ENCODE results near the gene ADGRL3.

The ADGRL3 gene

DNA sequence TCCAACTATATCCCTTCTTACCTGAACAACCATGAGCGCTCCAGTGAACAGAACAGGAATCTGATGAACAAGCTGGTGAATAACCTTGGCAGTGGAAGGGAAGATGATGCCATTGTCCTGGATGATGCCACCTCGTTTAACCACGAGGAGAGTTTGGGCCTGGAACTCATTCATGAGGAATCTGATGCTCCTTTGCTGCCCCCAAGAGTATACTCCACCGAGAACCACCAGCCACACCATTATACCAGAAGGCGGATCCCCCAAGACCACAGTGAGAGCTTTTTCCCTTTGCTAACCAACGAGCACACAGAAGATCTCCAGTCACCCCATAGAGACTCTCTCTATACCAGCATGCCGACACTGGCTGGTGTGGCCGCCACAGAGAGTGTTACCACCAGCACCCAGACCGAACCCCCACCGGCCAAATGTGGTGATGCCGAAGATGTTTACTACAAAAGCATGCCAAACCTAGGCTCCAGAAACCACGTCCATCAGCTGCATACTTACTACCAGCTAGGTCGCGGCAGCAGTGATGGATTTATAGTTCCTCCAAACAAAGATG, 870.2 kb downstream of the ADGRL3 start:
- TF ChIP-seq, protein P1, sequence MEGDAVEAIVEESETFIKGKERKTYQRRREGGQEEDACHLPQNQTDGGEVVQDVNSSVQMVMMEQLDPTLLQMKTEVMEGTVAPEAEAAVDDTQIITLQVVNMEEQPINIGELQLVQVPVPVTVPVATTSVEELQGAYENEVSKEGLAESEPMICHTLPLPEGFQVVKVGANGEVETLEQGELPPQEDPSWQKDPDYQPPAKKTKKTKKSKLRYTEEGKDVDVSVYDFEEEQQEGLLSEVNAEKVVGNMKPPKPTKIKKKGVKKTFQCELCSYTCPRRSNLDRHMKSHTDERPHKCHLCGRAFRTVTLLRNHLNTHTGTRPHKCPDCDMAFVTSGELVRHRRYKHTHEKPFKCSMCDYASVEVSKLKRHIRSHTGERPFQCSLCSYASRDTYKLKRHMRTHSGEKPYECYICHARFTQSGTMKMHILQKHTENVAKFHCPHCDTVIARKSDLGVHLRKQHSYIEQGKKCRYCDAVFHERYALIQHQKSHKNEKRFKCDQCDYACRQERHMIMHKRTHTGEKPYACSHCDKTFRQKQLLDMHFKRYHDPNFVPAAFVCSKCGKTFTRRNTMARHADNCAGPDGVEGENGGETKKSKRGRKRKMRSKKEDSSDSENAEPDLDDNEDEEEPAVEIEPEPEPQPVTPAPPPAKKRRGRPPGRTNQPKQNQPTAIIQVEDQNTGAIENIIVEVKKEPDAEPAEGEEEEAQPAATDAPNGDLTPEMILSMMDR (IDR thresholded peaks at IDR 0.05; ENCODE audit: borderline replicate concordance, control extremely low read depth, extremely low read depth, insufficient read depth, missing control alignments), result no peak
- DNase-seq (ENCODE audit: low spot score), result no peak
- in situ Hi-C loops (cut with MboI; ENCODE audit: low sequenced_read_pairs, unreplicated experiment), result no loop called here

DNA sequence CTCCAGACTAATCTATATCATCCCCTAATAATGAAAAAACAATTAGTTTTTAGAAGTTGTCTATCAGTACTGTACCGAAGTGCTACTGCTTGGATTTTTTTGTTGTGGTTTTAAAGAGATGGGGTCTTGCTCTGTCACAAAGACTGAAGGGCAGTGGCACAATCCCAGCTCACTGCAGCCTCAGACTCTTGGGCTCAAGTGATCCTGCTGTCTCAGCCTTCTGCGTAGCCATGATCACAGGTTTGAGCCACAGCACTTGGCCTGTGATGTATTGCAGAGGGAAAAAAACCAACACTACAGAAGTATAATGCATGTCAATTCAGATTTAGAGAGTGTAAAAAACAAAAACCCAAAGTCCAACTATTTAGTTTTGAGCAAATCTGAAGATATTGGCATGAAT, 875.0 kb downstream of the ADGRL3 start:
- TF ChIP-seq, protein P1 (IDR thresholded peaks at IDR 0.05; ENCODE audit: borderline replicate concordance, control extremely low read depth, extremely low read depth, insufficient read depth, missing control alignments), result no peak
- in situ Hi-C loops (cut with MboI; ENCODE audit: low sequenced_read_pairs, unreplicated experiment), result no loop called here
- DNase-seq (ENCODE audit: low spot score), result no peak

DNA sequence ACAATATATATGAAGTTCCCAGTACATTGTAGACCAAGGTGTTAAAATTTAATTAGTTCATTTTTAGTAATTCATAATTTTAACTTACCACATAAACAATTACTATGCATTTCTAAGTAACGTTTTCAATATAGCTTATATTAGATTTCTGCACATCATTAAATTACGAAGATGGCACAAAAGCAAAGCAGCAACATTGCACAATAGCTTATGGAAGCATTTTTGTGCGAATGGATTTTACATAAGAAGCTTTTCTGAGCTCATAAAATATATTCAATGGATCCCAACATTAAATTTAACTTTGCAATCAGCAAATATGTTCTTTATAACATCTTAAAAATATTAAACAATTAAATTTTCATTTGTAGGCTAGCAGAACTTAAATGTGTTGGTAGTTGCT, 875.4 kb downstream of the ADGRL3 start:
- no peak for DNase-seq (ENCODE audit: low spot score)
- TF ChIP-seq, protein P1 (IDR thresholded peaks at IDR 0.05; ENCODE audit: borderline replicate concordance, control extremely low read depth, extremely low read depth, insufficient read depth, missing control alignments), result no peak
- in situ Hi-C loops (cut with MboI; ENCODE audit: low sequenced_read_pairs, unreplicated experiment), result no loop called here

DNA sequence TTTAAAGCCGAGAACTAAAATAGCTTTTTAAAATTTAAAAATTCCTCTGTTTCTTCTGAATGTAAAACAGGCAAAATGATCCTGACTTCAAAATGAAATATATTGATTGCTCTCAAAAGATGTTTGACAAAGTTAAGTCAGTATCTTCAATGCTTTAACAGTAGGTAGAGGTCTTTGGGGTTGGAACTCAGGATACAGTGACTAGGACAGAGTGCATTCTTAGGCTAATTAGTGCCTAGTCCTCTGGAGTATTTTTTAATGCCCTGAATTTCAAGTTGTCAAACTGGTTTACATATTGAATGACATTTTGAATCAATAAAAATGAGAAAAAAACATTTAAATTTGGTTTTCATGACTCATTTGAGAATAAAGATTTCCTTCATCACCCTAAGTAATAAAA, 877.3 kb downstream of the ADGRL3 start:
- in situ Hi-C loops (cut with MboI; ENCODE audit: low sequenced_read_pairs, unreplicated experiment), result no loop called here
- TF ChIP-seq, protein P1 (IDR thresholded peaks at IDR 0.05; ENCODE audit: borderline replicate concordance, control extremely low read depth, extremely low read depth, insufficient read depth, missing control alignments), result no peak

DNA sequence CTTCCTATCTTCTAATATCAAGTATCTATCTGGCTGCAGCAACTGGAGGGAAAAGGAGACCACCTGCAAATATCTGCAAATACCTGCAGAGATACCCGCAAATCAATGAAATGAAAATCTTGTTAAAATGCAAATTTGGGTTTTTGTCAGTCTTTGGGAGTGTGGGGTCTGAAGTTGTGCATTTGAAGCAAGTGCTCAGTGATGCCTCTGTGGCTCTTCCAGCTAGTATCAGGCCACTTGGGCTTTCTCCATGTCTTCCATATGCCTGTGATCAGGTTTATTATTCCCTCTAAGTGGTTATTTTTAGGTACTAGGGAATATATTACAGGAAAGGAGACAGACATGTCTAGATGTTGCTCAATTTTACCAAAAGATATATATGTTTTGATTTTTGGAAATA, 880.3 kb downstream of the ADGRL3 start:
- TF ChIP-seq, protein P1 (IDR thresholded peaks at IDR 0.05; ENCODE audit: borderline replicate concordance, control extremely low read depth, extremely low read depth, insufficient read depth, missing control alignments), result no peak
- in situ Hi-C loops (cut with MboI; ENCODE audit: low sequenced_read_pairs, unreplicated experiment), result no loop called here
- no peak for DNase-seq (ENCODE audit: low spot score)

More for the DNA sequence above, 877.3 kb downstream of the ADGRL3 start:
- DNase-seq (ENCODE audit: low spot score), result no peak

DNA sequence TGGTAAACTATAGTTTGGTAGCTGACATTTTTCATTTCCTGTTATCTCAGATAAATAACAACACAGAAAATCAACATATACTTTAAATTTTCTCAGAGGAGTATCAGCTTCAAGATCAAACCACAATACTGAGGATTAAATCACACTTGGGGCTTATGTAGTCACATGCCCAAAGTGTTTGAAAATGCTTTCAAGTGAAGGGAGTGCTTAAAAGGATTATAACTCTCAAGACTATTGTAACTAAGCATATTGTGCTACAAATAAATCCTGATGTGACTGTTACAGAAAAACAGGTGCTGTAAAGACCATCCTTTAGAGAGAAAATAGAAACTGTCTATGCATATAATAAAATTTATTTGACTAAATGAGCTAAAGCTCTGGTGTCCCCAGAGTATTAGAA, 887.6 kb downstream of the ADGRL3 start:
- in situ Hi-C loops (cut with MboI; ENCODE audit: low sequenced_read_pairs, unreplicated experiment), result no loop called here
- no peak for DNase-seq (ENCODE audit: low spot score)
- TF ChIP-seq, protein P1 (IDR thresholded peaks at IDR 0.05; ENCODE audit: borderline replicate concordance, control extremely low read depth, extremely low read depth, insufficient read depth, missing control alignments), result no peak
